SK-N-MC (cell line): Measurements from ENCODE around the gene DDIAS.

Experiments
- EZH2 ChIP-seq: fragments of 200-600 bp; sonication (generic); IDR thresholded peaks from one replicate; pipeline ENCODE4 v1.6.1; 2017; ENCODE audit warnings: antibody characterized with exemption
- POLR2AphosphoS5 ChIP-seq: IDR thresholded peaks from 2 replicates; pipeline ENCODE4 v1.6.1; 2012; ENCODE audit warnings: mild to moderate bottlenecking, low read depth, low read length, borderline replicate concordance

- TF ChIP-seq EZH2 (no peak), POLR2AphosphoS5 (no peak)
Observed at GRCh38 chr11:82924522-82925224, 23.1 kb downstream of the DDIAS start.
